ENCODE data around the gene DDX54.

DDX54 gene

DNA sequence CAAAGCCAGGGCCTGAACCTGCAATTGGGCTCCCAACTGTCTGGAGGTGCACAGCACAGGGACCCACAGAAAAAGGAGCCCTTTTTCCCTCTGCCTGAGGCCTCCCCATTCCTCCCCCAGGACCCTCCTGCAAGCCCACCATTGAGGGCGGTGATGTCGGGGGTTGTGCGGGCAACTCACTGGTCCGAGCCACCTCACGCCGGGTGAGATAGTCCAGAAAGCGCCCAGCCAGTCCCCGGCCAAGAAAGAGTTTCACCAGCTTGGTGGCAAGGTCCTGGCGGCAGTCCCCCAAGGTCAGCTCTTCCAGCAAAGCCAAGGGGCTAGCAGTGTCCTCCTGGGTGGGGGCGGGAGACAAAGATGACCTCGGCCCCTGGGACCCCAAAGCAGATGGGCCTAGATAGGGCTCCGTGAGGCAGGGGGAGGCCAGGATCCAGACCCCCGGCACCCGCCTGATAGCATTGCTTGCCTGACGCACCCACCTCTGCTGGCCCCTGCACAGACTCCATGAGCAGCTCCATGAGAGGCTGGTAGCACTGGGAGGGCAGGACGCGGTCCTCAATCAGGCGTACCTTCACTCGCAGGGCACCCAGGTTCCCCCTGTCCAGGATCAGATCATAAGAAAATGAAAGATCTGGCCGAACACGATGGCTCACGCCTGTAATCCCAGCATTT lies 69.7 kb downstream of the DDX54 start:
- DNase-seq = no peak

DNA sequence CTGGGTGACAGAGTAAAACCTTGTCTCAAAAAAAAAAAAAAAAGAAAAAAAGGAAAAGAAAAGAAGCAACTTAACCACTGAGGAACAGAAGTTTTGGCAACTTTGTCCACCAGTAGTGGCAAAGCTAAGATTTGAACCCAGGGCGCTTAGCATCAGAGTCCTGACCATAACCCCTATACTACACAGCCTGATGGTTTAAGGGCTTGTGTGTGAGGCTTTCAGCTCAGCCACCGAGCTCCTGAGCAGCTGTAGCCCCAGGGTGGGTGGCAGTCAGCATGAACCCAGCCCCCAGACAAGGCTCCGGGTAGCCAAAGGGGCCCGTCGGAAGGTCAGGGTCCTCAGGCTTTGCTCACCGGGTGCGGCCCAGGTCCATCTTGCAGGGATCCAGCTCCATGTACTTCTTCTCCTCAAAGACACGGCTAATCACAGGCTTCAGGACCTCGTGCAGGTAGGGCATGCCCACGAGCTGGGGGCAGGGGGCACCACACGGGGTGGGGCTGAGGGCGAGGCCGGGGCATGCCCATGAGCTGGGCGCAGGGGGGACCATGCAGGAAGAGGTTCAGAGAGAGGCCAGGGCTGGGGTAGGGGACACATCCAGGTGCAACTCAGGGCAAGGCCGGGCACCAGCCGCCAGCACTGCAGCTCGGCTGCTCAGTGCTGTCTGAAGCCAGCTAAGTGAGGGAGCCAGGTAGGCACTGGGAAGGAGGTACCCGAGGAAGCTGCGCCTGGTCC lies 70.7 kb downstream of the DDX54 start:
- no peak for DNase-seq

DNA sequence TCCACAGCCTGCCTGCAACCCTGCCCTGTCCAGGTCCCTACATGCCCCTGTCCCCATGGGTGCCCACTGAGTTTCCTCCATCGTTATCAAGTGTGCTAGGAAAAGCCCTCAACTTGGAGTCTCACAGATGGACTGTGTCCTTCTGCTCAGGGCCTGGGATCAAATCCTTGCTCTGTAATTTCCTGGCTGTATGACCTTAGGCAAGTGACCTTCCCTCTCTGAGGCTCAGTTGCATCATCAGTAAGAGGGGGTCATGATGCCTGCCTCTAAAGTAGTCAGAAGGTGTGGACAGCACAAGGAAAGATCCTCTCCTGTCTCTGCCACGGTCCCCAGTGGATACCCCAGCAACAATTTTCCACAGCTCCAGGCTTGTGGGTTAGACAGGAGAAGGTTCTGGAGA lies 71.9 kb downstream of the DDX54 start:
- no peak for DNase-seq

DNA sequence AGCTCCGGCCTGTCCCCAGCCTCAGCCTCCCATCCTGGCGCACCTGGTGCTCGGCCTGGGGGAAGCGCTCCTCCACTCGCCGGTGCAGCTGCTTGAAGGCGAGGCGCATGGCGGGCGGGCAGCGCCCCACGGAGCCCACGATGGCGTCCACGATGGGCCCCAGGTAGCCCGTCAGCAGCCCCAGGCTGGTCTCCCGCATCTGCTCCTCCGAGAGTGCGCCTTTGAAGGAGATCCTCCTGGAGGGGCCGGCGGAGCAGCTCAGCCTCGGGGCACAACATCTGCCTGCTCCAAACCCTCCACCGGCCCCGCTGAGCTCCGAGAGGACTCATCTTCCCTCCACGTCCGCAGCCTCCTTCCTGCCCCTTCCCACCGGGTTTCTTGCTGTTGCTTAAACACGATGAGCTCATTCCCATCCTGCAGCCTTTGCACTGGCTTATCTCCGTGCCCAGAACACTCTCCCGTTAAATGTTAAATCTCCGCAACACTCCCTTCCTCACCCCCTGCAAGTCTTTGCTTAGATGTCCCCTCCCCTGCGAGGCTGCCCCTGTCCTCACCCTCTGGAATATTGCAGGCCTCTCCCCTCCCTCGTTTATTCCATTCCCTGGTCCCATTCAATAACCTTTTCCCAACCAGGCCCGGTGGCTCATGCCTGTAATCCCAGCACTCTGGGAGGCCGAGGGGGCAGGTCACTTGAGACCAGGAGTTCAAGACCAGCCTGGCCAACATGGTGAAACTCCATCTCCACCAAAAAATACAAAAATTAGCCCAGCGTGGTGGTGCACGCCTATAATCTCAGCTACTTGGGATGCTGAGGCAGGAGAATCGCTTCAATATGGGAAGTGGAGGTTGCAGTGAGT lies 73.0 kb downstream of the DDX54 start:
- DNase-seq = no peak

DNA sequence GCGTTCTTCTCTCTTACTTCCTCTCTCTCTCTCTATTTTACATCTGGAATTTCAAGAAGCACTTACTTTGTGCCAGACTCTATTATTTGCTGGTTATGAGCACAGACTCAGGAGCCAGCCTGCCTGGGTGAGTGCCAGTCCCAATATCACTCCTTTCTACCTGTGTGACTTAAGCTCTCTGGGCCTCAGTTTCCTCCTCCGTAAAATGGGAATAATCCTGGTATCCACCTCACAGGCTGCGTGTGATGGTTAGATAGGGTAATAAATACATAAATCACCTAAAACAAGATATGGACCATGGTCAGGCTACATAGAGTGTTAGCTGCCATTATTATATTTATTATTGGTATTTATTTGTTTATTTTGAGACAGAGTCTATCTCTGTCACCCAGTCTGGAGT lies 74.0 kb downstream of the DDX54 start:
- no peak for DNase-seq

DNA sequence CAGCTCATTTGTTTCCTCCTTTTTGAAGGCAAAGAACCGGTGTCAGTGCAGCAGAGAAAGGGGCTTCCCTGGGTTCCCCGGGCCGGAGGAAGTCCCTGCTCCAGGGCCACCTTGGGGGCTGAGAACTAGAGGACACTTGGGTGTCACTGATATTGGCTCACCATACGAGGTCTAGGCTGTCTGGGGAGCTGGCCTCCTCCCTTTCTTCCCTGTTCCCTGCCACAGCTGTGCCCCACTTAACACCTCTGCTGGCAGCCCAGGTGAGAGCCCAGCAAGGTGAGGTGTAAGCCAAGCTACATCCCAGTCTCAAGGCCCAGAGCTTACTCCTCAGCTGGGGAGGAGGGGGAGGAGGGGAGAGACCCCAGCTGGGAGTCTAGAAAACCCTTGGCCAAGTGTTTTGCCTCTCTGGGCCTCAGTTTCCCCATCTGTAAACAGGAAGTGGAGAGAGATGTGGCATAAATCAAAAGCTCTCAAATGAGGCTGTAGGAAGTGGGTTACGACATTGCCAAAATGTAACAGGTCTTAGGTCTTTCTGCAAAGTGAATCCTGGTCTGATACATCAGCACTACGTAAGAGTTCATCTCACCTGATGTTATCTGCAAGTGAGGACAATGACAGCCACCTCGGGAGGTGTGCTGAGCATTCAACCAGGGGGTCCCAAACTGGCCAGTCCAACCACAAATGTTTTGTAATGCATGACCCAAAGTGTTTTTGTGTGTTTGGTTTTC lies 75.2 kb downstream of the DDX54 start:
- DNase-seq = no peak

DNA sequence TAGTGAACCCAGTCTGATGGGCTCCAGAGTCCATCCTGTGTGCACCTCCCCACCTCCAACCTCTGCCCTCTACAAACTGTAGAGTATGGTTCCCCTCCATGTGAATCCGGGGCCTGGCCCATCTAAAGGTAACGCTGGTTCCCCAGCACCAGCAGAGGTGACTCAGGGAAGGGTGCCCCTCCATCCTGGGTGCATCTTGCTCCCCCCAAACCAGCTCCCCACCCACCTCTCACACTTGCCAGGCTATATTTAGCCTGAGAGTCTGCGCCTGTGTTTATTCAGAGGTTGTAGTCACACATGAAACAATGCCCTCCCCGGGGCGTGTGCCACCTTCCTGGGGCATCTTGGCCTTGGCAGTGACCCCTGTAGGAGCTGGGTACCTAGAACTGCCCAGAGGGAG lies 75.9 kb downstream of the DDX54 start:
- no peak for DNase-seq

DNA sequence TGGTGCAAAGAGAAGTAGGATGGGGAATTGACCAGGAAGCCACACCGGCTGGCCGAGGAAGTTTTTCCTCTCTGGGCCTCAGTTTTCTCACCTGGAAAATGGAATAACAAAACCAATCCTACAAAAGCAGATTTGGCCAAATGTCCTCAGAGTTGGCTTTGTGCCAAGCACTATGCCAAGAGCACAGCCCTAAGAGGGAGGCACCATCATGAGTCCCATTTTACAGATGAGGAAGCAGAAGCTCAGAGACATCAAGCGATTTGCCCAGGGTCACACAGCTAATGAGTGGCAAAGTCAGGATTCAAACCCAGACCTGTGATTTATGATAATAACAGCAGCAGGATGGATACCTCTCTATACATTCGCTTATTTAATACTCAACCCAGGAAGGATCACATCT lies 77.0 kb downstream of the DDX54 start:
- DNase-seq = no peak
